Measurements from ENCODE around the gene SLC5A8. TPM values are rescaled to one million over a fixed set of nuclear protein-coding genes. Genes with fewer than 3 reads are reported as not detected.

Gene SLC5A8
- total and polyA plus RNA-seq, 2 donors (not counting 1 experiment from before 2014, with no cell fraction given), result not detected

DNA sequence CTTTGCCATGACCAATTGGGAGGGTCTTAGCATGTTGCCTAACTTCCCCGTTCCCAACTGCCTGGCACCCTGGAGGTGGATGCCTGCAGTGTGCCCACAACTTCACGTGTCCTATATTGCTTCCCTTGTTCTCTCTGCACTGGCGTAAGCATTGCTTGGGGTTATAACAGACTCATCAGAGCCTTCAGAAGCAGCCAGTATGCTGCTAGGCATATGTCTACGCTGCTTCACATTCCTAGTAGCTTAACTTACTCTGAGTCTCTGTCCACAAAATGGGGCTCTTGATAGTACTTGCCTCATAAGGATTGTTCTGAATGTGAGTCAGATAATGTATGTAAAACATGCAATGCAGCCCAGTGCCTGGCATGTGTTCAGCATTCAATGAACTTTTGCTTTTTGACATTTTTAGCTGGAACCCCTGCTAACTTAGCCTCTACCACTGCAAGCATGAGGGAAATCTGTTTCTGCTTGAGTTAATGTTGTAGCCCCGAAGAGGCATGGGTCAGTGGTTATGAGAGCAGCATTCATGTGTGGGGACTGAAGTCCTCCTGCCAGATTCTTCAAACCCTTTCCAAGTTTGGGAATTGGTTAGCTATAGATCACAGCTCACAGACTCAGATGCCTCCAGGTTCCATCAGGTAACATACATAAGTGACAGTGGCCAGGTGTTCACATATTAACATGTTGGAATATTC, 2.8 kb downstream of the SLC5A8 start:
- Histone ChIP-seq H2AFZ (ENCODE audit: insufficient read depth, low read depth, low read length, poor library complexity, severe bottlenecking) (no peak overlapping the region), H3K4me3 (ENCODE audit: control extremely low read depth in 1 of 5, extremely low read depth in 1 of 5, insufficient read depth in 1 of 5, low read depth in 2 of 5, low read length in 4 of 5) (no peak overlapping the region), H3K4me1 (ENCODE audit: control insufficient read depth in 2 of 2, insufficient read depth in 2 of 2, low read length in 2 of 2) (no peaks in the 10 kb centered on the region), H4K20me1 (ENCODE audit: control insufficient read depth, insufficient read depth, low read length, poor library complexity, severe bottlenecking) (no peaks in the 10 kb centered on the region), H3K79me2 (ENCODE audit: control insufficient read depth, insufficient read depth, low read length) (no peaks in the 10 kb centered on the region), H3K4me2 (replicated peaks; ENCODE audit: low read depth, low read length, poor library complexity, severe bottlenecking) (no peak overlapping the region), H3K27me3 (replicated peaks in 1 of 4; ENCODE audit: control extremely low read depth in 1 of 4, control insufficient read depth in 3 of 4, insufficient read depth in 4 of 4, low read length in 3 of 4) (peaks cover 0 to 14% (median 6%) of the 10 kb centered on the region in 4 experiments), H3K27ac (ENCODE audit: low read length in 2 of 2) (no peak overlapping the region), H3K9ac (ENCODE audit: low read length) (no peak overlapping the region), H3K36me3 (replicated peaks in 1 of 2; ENCODE audit: control extremely low read depth in 1 of 2, control insufficient read depth in 1 of 2, extremely low read depth in 1 of 2, insufficient read depth in 2 of 2, low read length in 1 of 2) (no peaks in the 10 kb centered on the region), H3K9me3 (ENCODE audit: control extremely low read depth in 1 of 3, control insufficient read depth in 2 of 3, insufficient read depth in 1 of 3, low read length in 2 of 3) (peaks cover 0 to 3% (median 0%) of the 10 kb centered on the region in 3 donors)
- 83% methylated on average over 4 of the region's 5 CpGs for WGBS (ENCODE audit: insufficient coverage)
- ATAC-seq (ENCODE audit: low read depth), result no peak
- intact Hi-C loops (cut with micrococcal nuclease), result no loop called here
- Mint-ChIP-seq H3K27ac (no peak overlapping the region), H3K4me1 (no peaks in the 10 kb centered on the region), H3K9me3 (ENCODE audit: insufficient read depth) (no peaks in the 10 kb centered on the region), H3K27me3 (peaks cover 33% of the 10 kb centered on the region), H3K4me3 (no peak overlapping the region)
- POLR2A ChIA-PET, result no interaction called here
- TF ChIP-seq, protein P1, sequence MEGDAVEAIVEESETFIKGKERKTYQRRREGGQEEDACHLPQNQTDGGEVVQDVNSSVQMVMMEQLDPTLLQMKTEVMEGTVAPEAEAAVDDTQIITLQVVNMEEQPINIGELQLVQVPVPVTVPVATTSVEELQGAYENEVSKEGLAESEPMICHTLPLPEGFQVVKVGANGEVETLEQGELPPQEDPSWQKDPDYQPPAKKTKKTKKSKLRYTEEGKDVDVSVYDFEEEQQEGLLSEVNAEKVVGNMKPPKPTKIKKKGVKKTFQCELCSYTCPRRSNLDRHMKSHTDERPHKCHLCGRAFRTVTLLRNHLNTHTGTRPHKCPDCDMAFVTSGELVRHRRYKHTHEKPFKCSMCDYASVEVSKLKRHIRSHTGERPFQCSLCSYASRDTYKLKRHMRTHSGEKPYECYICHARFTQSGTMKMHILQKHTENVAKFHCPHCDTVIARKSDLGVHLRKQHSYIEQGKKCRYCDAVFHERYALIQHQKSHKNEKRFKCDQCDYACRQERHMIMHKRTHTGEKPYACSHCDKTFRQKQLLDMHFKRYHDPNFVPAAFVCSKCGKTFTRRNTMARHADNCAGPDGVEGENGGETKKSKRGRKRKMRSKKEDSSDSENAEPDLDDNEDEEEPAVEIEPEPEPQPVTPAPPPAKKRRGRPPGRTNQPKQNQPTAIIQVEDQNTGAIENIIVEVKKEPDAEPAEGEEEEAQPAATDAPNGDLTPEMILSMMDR (IDR thresholded peaks at IDR 0.05), result no peak
- TF ChIP-seq EZH2 (IDR thresholded peaks at IDR 0.05; ENCODE audit: borderline replicate concordance, insufficient read depth, low read depth, low read length, poor library complexity, severe bottlenecking), result no peak
- DNase-seq, result no peak
- CTCF ChIA-PET, result no interaction called here

DNA sequence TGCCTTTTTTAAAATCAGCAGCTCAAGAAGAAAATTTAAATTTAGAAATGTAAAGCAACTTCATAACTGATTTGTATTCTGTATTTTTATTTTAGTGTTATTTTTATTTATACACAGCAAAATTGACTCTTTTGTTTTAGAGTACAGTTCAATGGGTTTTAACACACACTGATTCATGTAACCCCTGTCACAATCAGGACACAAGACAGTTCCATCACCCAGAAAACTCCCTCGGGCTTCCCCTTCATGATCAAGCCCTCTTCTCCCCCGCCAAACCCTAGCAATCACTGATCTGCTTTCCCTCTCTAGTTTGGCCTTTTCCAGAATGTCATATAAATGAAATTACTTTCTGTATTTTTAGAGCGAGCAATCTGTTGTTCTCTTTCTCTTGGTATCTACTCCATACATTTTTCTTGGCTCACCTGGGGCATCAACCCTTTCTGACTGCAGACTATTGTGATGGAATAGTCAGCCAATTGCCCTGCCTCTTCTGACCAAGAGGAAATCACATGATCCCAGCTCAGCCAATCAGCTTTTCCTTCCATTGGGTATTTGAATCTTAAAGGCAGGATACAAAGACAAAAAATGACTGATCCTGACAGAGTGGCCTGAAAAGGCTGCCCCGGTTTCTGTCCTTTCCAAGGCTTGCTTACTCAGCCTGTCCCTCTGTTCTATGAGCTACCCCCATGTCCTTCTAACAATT, 5.3 kb downstream of the SLC5A8 start:
- H3K4me3 Mint-ChIP-seq, result no peak overlapping the region
- Histone ChIP-seq H3K4me2 (replicated peaks; ENCODE audit: low read depth, low read length, poor library complexity, severe bottlenecking) (no peak overlapping the region), H2AFZ (ENCODE audit: insufficient read depth, low read depth, low read length, poor library complexity, severe bottlenecking) (no peak overlapping the region), H3K79me2 (ENCODE audit: control insufficient read depth, insufficient read depth, low read length) (no peaks in the 10 kb centered on the region), H3K9me3 (ENCODE audit: control extremely low read depth in 1 of 3, control insufficient read depth in 2 of 3, insufficient read depth in 1 of 3, low read length in 2 of 3) (no peaks in the 10 kb centered on the region), H3K9ac (ENCODE audit: low read length) (no peak overlapping the region), H3K4me3 (ENCODE audit: control extremely low read depth in 1 of 5, extremely low read depth in 1 of 5, insufficient read depth in 1 of 5, low read depth in 2 of 5, low read length in 4 of 5) (no peak overlapping the region), H3K27me3 (replicated peaks in 1 of 4; ENCODE audit: control extremely low read depth in 1 of 4, control insufficient read depth in 3 of 4, insufficient read depth in 4 of 4, low read length in 3 of 4) (peaks cover 0 to 14% (median 6%) of the 10 kb centered on the region in 4 experiments), H3K4me1 (ENCODE audit: control insufficient read depth in 2 of 2, insufficient read depth in 2 of 2, low read length in 2 of 2) (no peaks in the 10 kb centered on the region), H3K27ac (ENCODE audit: low read length in 2 of 2) (no peak overlapping the region), H3K36me3 (replicated peaks in 1 of 2; ENCODE audit: control extremely low read depth in 1 of 2, control insufficient read depth in 1 of 2, extremely low read depth in 1 of 2, insufficient read depth in 2 of 2, low read length in 1 of 2) (no peaks in the 10 kb centered on the region), H4K20me1 (ENCODE audit: control insufficient read depth, insufficient read depth, low read length, poor library complexity, severe bottlenecking) (no peaks in the 10 kb centered on the region)
- peaks cover 25% of the 10 kb centered on the region for H3K27me3 Mint-ChIP-seq
- no peaks in the 10 kb centered on the region for H3K4me1 Mint-ChIP-seq
- DNase-seq, result no peak
- no peak for TF ChIP-seq EZH2 (IDR thresholded peaks at IDR 0.05; ENCODE audit: borderline replicate concordance, insufficient read depth, low read depth, low read length, poor library complexity, severe bottlenecking)
- TF ChIP-seq, protein P1 (IDR thresholded peaks at IDR 0.05), result no peak
- intact Hi-C loops (cut with micrococcal nuclease), result no loop called here
- no peak for ATAC-seq (ENCODE audit: low read depth)
- POLR2A ChIA-PET, result no interaction called here
- WGBS (ENCODE audit: insufficient coverage), result 82% methylated on average over 3 of the region's 4 CpGs
- no peak overlapping the region for H3K27ac Mint-ChIP-seq
- no peaks in the 10 kb centered on the region for H3K9me3 Mint-ChIP-seq (ENCODE audit: insufficient read depth)
- CTCF ChIA-PET, result no interaction called here
